Retinal pigment epithelial cell (primary cell): ENCODE results near the gene SEMA3E.

Source experiments
- DNase-seq: peaks from one replicate; pipeline ENCODE4 v3.0.0-alpha.2; 2010; ENCODE audit warnings: low read depth
- H3K4me3 ChIP-seq: 2 replicates; pipeline ENCODE4 v1.5.1; 2011; ENCODE audit warnings: mild to moderate bottlenecking, low read length, control low read depth, moderate library complexity
- CTCF ChIP-seq: conservative IDR thresholded peaks from 2 replicates; pipeline ENCODE4 v1.5.1; 2011; ENCODE audit warnings: low read depth, low read length, control low read depth, inconsistent platforms

Gene SEMA3E

GRCh38 chr7:83326223-83326622 is 322.7 kb downstream of the SEMA3E start:
- TF ChIP-seq CTCF, result no peak
- no peak overlapping the region for H3K4me3 ChIP-seq
- no peak for DNase-seq

- H3K4me3 ChIP-seq, result no peak overlapping the region
- DNase-seq, result no peak
- no peak for TF ChIP-seq CTCF
These were observed 323.9 kb downstream of the SEMA3E start for GRCh38 chr7:83325083-83325482.

GRCh38 chr7:83324596-83324995 is 324.3 kb downstream of the SEMA3E start:
- no peak for TF ChIP-seq CTCF

GRCh38 chr7:83321011-83321410 is 327.9 kb downstream of the SEMA3E start:
- no peak overlapping the region for H3K4me3 ChIP-seq
- TF ChIP-seq CTCF, result no peak
- no peak for DNase-seq

More at GRCh38 chr7:83324596-83324995, 324.3 kb downstream of the SEMA3E start:
- DNase-seq, result no peak
- no peak overlapping the region for H3K4me3 ChIP-seq

- no peak overlapping the region for H3K4me3 ChIP-seq
- DNase-seq, result no peak
- TF ChIP-seq CTCF, result no peak
These were observed 335.0 kb downstream of the SEMA3E start for GRCh38 chr7:83313931-83314330.
